Measurements from ENCODE around the gene ADAM22.

GRCh38 chr7:88204525-88205110 is 270.6 kb downstream of the ADAM22 start:
- TF ChIP-seq TAF1 (IDR thresholded peaks at IDR 0.05; ENCODE audit: borderline replicate concordance, low read depth, low read length), result no peak
- TF ChIP-seq POLR2A (IDR thresholded peaks at IDR 0.05; ENCODE audit: low read depth, low read length), result no peak
